WTC11 (cell line): Measurements from ENCODE around the gene ZNF532. TPM values are rescaled to one million over a fixed set of nuclear protein-coding genes. Genes with fewer than 3 reads are reported as not detected.

Experiments
- ATAC-seq: fragments of 200-7000 bp; cut with Tn5 transposase; 2 replicates; pipeline ENCODE4 v1.10.0; 2021; ENCODE audit warnings: mild to moderate bottlenecking, moderate library complexity
- CTCF ChIA-PET: fragments of 300-600 bp; sonication (Branson Sonifier 250); formaldehyde crosslinking; loops from one replicate; lab custom pipeline; 2021; ENCODE audit warnings: antibody characterized with exemption; lab: Charles Lee
- POLR2A ChIA-PET: fragments of 350-600 bp; sonication (Branson Sonifier 250); formaldehyde crosslinking; loops from one replicate; lab custom pipeline; 2021; ENCODE audit warnings: antibody characterized with exemption; lab: Charles Lee
- DNase-seq: peaks from one replicate; pipeline ENCODE4 v3.0.0; 2021; ENCODE audit warnings: low spot score
- H3K27ac Mint-ChIP-seq: 2 replicates; pipeline ENCODE4 v1.8.0; 2021; ENCODE audit warnings: mixed read lengths
- H3K27me3 Mint-ChIP-seq: 2 replicates; pipeline ENCODE4 v1.8.0; 2021; ENCODE audit warnings: low read depth, mild to moderate bottlenecking, moderate library complexity, mixed read lengths
- H3K36me3 Mint-ChIP-seq: 2 replicates; pipeline ENCODE4 v1.8.0; 2021; ENCODE audit warnings: mixed read lengths
- H3K4me1 Mint-ChIP-seq: 2 replicates; pipeline ENCODE4 v1.8.0; 2022; ENCODE audit warnings: mixed read lengths
- H3K4me3 Mint-ChIP-seq: 2 replicates; pipeline ENCODE4 v1.8.0; 2021; ENCODE audit warnings: mild to moderate bottlenecking, moderate library complexity, mixed read lengths
- H3K9me3 Mint-ChIP-seq: 2 replicates; pipeline ENCODE4 v1.8.0; 2021; ENCODE audit warnings: mixed read lengths
- CBFB ChIP-seq: sonication (generic); formaldehyde crosslinking; IDR thresholded peaks from 2 replicates; pipeline ENCODE4 v1.8.1; 2022; ENCODE audit warnings: mild to moderate bottlenecking, low read depth, missing genetic modification reagents
- FOXK1 ChIP-seq: sonication (generic); formaldehyde crosslinking; IDR thresholded peaks from 2 replicates; pipeline ENCODE4 v1.8.0; 2022; ENCODE audit warnings: mild to moderate bottlenecking, moderate library complexity, missing genetic modification reagents
- MLX ChIP-seq: sonication (generic); formaldehyde crosslinking; IDR thresholded peaks from 2 replicates; pipeline ENCODE4 v1.8.1; 2023; ENCODE audit warnings: mild to moderate bottlenecking, missing genetic modification reagents, moderate library complexity
- NR2C2 ChIP-seq: sonication (generic); formaldehyde crosslinking; IDR thresholded peaks from 2 replicates; pipeline ENCODE4 v1.8.0; 2022; ENCODE audit warnings: mild to moderate bottlenecking, missing genetic modification reagents
- RORB ChIP-seq: fragments of 250-450 bp; sonication (Bioruptor Pico); IDR thresholded peaks from 2 replicates; pipeline ENCODE4 v1.9.0; 2021; ENCODE audit warnings: mild to moderate bottlenecking
- ZBTB43 ChIP-seq: sonication (generic); formaldehyde crosslinking; IDR thresholded peaks from 2 replicates; pipeline ENCODE4 v1.8.1; 2023; ENCODE audit warnings: mild to moderate bottlenecking, missing genetic modification reagents
- ZNF138 ChIP-seq: sonication (generic); formaldehyde crosslinking; conservative IDR thresholded peaks from 2 replicates; pipeline ENCODE4 v1.8.1; 2022; ENCODE audit warnings: mild to moderate bottlenecking, moderate library complexity, missing genetic modification reagents
- ZNF416 ChIP-seq: fragments of 250-450 bp; sonication (Bioruptor Pico); IDR thresholded peaks from 2 replicates; pipeline ENCODE4 v1.9.0; 2021; ENCODE audit warnings: mild to moderate bottlenecking, inconsistent platforms
- total RNA-seq: library from RNA; stranded (reverse); gene quantifications from 3 replicates; pipeline ENCODE4 v1.2.3, GENCODE V29; 2021
- TF ChIP-seq, protein P1 (sequence below): sonication (generic); formaldehyde crosslinking; IDR thresholded peaks from 2 replicates; pipeline ENCODE4 v1.8.1; 2022; ENCODE audit warnings: missing genetic modification reagents, borderline replicate concordance
- TF ChIP-seq, protein P2 (sequence below): sonication (generic); formaldehyde crosslinking; IDR thresholded peaks from 2 replicates; pipeline ENCODE4 v1.8.0; 2022; ENCODE audit warnings: missing genetic modification reagents
- TF ChIP-seq, protein P3 (sequence below): fragments of 250-450 bp; sonication (Bioruptor Pico); IDR thresholded peaks from 2 replicates; pipeline ENCODE4 v1.9.0; 2021; ENCODE audit warnings: mild to moderate bottlenecking
- TF ChIP-seq, protein P4 (sequence below): fragments of 250-450 bp; sonication (Bioruptor Pico); IDR thresholded peaks from 2 replicates; pipeline ENCODE4 v1.9.0; 2021; ENCODE audit warnings: mild to moderate bottlenecking
- TF ChIP-seq, protein P5 (sequence below): sonication (generic); formaldehyde crosslinking; IDR thresholded peaks from 2 replicates; pipeline ENCODE4 v1.8.1; 2023; ENCODE audit warnings: mild to moderate bottlenecking, missing genetic modification reagents
- TF ChIP-seq, protein P6 (sequence below): sonication (generic); formaldehyde crosslinking; IDR thresholded peaks from 2 replicates; pipeline ENCODE4 v1.8.0; 2023; ENCODE audit warnings: missing genetic modification reagents, mild to moderate bottlenecking, borderline replicate concordance

ZNF532 gene
- total RNA-seq, 1 experiment from 2014 or later: 171 TPM

- H3K27me3 Mint-ChIP-seq: no peaks in the 10 kb centered on the region
- H3K9me3 Mint-ChIP-seq: peaks cover 6% of the 10 kb centered on the region
- ChIA-PET POLR2A (no interaction called here), CTCF (no interaction called here)
- no peak for ATAC-seq
- no peak overlapping the region for H3K27ac Mint-ChIP-seq
- no peak overlapping the region for H3K4me3 Mint-ChIP-seq
- TF ChIP-seq ZBTB43 (no peak), ZNF416 (CRISPR knock-in tag) (no peak), CBFB (CRISPR knock-in tag) (no peak), NR2C2 (no peak), MLX (CRISPR knock-in tag) (no peak)
- TF ChIP-seq, protein P1, sequence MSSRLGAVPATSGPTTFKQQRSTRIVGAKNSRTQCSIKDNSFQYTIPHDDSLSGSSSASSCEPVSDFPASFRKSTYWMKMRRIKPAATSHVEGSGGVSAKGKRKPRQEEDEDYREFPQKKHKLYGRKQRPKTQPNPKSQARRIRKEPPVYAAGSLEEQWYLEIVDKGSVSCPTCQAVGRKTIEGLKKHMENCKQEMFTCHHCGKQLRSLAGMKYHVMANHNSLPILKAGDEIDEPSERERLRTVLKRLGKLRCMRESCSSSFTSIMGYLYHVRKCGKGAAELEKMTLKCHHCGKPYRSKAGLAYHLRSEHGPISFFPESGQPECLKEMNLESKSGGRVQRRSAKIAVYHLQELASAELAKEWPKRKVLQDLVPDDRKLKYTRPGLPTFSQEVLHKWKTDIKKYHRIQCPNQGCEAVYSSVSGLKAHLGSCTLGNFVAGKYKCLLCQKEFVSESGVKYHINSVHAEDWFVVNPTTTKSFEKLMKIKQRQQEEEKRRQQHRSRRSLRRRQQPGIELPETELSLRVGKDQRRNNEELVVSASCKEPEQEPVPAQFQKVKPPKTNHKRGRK (CRISPR knock-in tag): no peak
- TF ChIP-seq, protein P2, sequence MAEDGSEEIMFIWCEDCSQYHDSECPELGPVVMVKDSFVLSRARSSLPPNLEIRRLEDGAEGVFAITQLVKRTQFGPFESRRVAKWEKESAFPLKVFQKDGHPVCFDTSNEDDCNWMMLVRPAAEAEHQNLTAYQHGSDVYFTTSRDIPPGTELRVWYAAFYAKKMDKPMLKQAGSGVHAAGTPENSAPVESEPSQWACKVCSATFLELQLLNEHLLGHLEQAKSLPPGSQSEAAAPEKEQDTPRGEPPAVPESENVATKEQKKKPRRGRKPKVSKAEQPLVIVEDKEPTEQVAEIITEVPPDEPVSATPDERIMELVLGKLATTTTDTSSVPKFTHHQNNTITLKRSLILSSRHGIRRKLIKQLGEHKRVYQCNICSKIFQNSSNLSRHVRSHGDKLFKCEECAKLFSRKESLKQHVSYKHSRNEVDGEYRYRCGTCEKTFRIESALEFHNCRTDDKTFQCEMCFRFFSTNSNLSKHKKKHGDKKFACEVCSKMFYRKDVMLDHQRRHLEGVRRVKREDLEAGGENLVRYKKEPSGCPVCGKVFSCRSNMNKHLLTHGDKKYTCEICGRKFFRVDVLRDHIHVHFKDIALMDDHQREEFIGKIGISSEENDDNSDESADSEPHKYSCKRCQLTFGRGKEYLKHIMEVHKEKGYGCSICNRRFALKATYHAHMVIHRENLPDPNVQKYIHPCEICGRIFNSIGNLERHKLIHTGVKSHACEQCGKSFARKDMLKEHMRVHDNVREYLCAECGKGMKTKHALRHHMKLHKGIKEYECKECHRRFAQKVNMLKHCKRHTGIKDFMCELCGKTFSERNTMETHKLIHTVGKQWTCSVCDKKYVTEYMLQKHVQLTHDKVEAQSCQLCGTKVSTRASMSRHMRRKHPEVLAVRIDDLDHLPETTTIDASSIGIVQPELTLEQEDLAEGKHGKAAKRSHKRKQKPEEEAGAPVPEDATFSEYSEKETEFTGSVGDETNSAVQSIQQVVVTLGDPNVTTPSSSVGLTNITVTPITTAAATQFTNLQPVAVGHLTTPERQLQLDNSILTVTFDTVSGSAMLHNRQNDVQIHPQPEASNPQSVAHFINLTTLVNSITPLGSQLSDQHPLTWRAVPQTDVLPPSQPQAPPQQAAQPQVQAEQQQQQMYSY (CRISPR knock-in tag): no peak
- TF ChIP-seq, protein P3, sequence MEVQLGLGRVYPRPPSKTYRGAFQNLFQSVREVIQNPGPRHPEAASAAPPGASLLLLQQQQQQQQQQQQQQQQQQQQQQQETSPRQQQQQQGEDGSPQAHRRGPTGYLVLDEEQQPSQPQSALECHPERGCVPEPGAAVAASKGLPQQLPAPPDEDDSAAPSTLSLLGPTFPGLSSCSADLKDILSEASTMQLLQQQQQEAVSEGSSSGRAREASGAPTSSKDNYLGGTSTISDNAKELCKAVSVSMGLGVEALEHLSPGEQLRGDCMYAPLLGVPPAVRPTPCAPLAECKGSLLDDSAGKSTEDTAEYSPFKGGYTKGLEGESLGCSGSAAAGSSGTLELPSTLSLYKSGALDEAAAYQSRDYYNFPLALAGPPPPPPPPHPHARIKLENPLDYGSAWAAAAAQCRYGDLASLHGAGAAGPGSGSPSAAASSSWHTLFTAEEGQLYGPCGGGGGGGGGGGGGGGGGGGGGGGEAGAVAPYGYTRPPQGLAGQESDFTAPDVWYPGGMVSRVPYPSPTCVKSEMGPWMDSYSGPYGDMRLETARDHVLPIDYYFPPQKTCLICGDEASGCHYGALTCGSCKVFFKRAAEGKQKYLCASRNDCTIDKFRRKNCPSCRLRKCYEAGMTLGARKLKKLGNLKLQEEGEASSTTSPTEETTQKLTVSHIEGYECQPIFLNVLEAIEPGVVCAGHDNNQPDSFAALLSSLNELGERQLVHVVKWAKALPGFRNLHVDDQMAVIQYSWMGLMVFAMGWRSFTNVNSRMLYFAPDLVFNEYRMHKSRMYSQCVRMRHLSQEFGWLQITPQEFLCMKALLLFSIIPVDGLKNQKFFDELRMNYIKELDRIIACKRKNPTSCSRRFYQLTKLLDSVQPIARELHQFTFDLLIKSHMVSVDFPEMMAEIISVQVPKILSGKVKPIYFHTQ (CRISPR knock-in tag): no peak
- TF ChIP-seq, protein P4, sequence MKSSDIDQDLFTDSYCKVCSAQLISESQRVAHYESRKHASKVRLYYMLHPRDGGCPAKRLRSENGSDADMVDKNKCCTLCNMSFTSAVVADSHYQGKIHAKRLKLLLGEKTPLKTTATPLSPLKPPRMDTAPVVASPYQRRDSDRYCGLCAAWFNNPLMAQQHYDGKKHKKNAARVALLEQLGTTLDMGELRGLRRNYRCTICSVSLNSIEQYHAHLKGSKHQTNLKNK (CRISPR knock-in tag): no peak
- DNase-seq: no peak
- H3K36me3 Mint-ChIP-seq: peaks cover 3% of the 10 kb centered on the region; the same call in 1 of the 2 replicates
- H3K4me1 Mint-ChIP-seq: peaks cover 16% of the 10 kb centered on the region
These were observed 147.1 kb downstream of the ZNF532 start for GRCh38 chr18:59011786-59012185.

GRCh38 chr18:59012815-59013705 lies 148.4 kb downstream of the ZNF532 start:
- no peak overlapping the region for H3K4me3 Mint-ChIP-seq
- CTCF ChIA-PET: interaction anchor here (1.5 to 2.1 kb wide), 2 partner anchors 58 to 244 kb away, joined by 3 to 7 read pairs; no protein-coding TSS in a partner anchor
- POLR2A ChIA-PET: no interaction called here
- H3K36me3 Mint-ChIP-seq: peaks cover 15% of the 10 kb centered on the region
- no peaks in the 10 kb centered on the region; the same call in 1 of the 2 replicates for H3K27me3 Mint-ChIP-seq
- ATAC-seq (no peak), DNase-seq (no peak)
- H3K4me1 Mint-ChIP-seq: peaks cover 13% of the 10 kb centered on the region
- no peak overlapping the region for H3K27ac Mint-ChIP-seq
- H3K9me3 Mint-ChIP-seq: peaks cover 15% of the 10 kb centered on the region
- TF ChIP-seq ZNF138 (CRISPR knock-in tag) (no peak), FOXK1 (CRISPR knock-in tag) (no peak), RORB (CRISPR knock-in tag) (no peak)
- TF ChIP-seq, protein P5, sequence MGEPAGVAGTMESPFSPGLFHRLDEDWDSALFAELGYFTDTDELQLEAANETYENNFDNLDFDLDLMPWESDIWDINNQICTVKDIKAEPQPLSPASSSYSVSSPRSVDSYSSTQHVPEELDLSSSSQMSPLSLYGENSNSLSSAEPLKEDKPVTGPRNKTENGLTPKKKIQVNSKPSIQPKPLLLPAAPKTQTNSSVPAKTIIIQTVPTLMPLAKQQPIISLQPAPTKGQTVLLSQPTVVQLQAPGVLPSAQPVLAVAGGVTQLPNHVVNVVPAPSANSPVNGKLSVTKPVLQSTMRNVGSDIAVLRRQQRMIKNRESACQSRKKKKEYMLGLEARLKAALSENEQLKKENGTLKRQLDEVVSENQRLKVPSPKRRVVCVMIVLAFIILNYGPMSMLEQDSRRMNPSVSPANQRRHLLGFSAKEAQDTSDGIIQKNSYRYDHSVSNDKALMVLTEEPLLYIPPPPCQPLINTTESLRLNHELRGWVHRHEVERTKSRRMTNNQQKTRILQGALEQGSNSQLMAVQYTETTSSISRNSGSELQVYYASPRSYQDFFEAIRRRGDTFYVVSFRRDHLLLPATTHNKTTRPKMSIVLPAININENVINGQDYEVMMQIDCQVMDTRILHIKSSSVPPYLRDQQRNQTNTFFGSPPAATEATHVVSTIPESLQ (CRISPR knock-in tag): no peak
- TF ChIP-seq, protein P6, sequence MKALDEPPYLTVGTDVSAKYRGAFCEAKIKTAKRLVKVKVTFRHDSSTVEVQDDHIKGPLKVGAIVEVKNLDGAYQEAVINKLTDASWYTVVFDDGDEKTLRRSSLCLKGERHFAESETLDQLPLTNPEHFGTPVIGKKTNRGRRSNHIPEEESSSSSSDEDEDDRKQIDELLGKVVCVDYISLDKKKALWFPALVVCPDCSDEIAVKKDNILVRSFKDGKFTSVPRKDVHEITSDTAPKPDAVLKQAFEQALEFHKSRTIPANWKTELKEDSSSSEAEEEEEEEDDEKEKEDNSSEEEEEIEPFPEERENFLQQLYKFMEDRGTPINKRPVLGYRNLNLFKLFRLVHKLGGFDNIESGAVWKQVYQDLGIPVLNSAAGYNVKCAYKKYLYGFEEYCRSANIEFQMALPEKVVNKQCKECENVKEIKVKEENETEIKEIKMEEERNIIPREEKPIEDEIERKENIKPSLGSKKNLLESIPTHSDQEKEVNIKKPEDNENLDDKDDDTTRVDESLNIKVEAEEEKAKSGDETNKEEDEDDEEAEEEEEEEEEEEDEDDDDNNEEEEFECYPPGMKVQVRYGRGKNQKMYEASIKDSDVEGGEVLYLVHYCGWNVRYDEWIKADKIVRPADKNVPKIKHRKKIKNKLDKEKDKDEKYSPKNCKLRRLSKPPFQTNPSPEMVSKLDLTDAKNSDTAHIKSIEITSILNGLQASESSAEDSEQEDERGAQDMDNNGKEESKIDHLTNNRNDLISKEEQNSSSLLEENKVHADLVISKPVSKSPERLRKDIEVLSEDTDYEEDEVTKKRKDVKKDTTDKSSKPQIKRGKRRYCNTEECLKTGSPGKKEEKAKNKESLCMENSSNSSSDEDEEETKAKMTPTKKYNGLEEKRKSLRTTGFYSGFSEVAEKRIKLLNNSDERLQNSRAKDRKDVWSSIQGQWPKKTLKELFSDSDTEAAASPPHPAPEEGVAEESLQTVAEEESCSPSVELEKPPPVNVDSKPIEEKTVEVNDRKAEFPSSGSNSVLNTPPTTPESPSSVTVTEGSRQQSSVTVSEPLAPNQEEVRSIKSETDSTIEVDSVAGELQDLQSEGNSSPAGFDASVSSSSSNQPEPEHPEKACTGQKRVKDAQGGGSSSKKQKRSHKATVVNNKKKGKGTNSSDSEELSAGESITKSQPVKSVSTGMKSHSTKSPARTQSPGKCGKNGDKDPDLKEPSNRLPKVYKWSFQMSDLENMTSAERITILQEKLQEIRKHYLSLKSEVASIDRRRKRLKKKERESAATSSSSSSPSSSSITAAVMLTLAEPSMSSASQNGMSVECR (CRISPR knock-in tag): no peak
